H1 (cell line): ENCODE measurements around the gene NF1. TPM values are rescaled to one million over a fixed set of nuclear protein-coding genes. Genes with fewer than 3 reads are reported as not detected.

ENCODE experiments used
- HDAC2 ChIP-seq, 2 experiments: fragments of 300-600 bp in 1 of 2; sonication (generic) in 1 of 2; IDR thresholded peaks; 2 replicates each; pipeline ENCODE4 v1.6.1; 2011 to 2012; ENCODE audit warnings: low read depth in 2 of 2, low read length in 2 of 2, mild to moderate bottlenecking in 2 of 2, moderate library complexity in 2 of 2, borderline replicate concordance in 1 of 2, inconsistent platforms in 1 of 2
- POLR2A ChIP-seq, 2 experiments: IDR thresholded peaks; 1 replicate in 1 of 2; 2 replicates in 1 of 2; pipeline ENCODE4 v1.6.1; 2011; ENCODE audit warnings: low read depth in 2 of 2, low read length in 2 of 2, mild to moderate bottlenecking in 2 of 2; ENCODE audit errors: control extremely low read depth in 1 of 2
- POU5F1 ChIP-seq: IDR thresholded peaks from 2 replicates; pipeline ENCODE4 v1.6.1; 2011; ENCODE audit warnings: low read depth, mild to moderate bottlenecking, low read length, moderate library complexity
- SP2 ChIP-seq: IDR thresholded peaks from 2 replicates; pipeline ENCODE4 v1.6.1; 2012; ENCODE audit warnings: mild to moderate bottlenecking, low read length, inconsistent platforms
- TEAD4 ChIP-seq: IDR thresholded peaks from 2 replicates; pipeline ENCODE4 v1.6.1; 2012; ENCODE audit warnings: low read depth, low read length, inconsistent platforms, mixed read lengths
- YY1 ChIP-seq: IDR thresholded peaks from 2 replicates; pipeline ENCODE4 v1.6.1; 2011; ENCODE audit warnings: low read depth, mild to moderate bottlenecking, low read length
- polyA plus RNA-seq, 7 experiments: library from polyadenylated mRNA; depleted of rRNA in 3 of 7; stranded (reverse) in 5 of 7; unstranded in 2 of 7; fragments of >200 nt in 5 of 7; fragments of 200-250 nt in 2 of 7; gene quantifications; 1 replicate in 5 of 7; 2 replicates in 1 of 7; 4 replicates in 1 of 7; pipeline versions ENCODE4 v1.2.1 to v1.2.3, GENCODE V29; 2011 to 2013; ENCODE audit warnings: missing spikeins in 2 of 7, mixed read lengths in 2 of 7
- total RNA-seq: library from RNA; stranded (reverse); fragmentation: NEBNext Ultra II Directional; extraction: Animal tissue kit (Norgen Biotek cat#: 25700); gene quantifications from 2 replicates; pipeline ENCODE4 v1.2.1, GENCODE V29; 2021

NF1 gene
- total and polyA plus RNA-seq, 2 of the 8 experiments (the other 6 are each of a cell fraction or from before 2014, with no cell fraction given): 19.3 to 29.6 TPM

DNA sequence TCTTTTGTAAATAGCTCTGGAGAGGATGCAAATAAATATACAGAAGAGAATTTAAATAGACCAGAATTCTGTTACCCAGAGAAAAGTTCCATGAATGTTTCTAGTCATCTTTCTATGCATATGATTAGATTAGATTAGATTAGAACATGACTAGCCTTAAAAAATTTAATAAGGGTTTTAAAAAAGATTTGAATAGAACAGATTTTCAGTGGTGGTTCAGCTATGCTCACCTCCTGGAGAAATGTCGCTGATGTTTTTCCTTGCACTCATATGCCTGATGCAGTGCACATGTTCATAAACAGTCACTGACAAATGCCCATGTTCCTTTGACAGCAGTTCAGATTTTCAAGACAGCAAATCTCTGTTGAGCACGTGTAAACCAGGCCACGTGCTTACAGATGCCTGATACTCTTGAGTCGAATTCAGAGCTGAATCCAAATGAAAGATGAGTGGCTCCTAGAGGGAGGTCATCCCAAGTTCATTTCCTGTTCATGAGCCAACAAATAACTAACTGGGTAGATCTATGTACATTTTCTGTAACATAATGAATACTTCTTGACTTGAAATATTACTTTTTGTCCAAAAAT, 276.8 kb downstream of the NF1 start (continued):
- TF ChIP-seq POLR2A (IDR thresholded peaks at IDR 0.05; ENCODE audit: control extremely low read depth in 1 of 2, low read depth in 2 of 2, low read length in 2 of 2) (no peak), SP2 (no peak), YY1 (no peak), HDAC2 (IDR thresholded peaks at IDR 0.05; ENCODE audit: borderline replicate concordance in 1 of 2, low read depth in 2 of 2, low read length in 2 of 2) (no peak), TEAD4 (no peak), POU5F1 (no peak)
